Measurements from ENCODE around the gene HOXA3.

GRCh38 chr7:27185013-27185853 lies 32.9 kb upstream of the HOXA3 start, which contains the start of gene HOXA11:
- no peak for TF ChIP-seq POLR2A (IDR thresholded peaks at IDR 0.05)
- no peak for TF ChIP-seq POLR2AphosphoS5 (IDR thresholded peaks at IDR 0.05)
- TF ChIP-seq CTCF (IDR thresholded peaks at IDR 0.05), result no peak
- TF ChIP-seq EP300 (IDR thresholded peaks at IDR 0.05), result no peak
